ENCODE measurements around the gene FAIM2.

- TF ChIP-seq CTCF (tag by site-specific recombination; IDR thresholded peaks at IDR 0.05) (no peak), PRDM10 (tag by site-specific recombination; IDR thresholded peaks at IDR 0.05) (peak; percentile 39; the same call in 1 of the 2 replicates), ZNF580 (tag by site-specific recombination; IDR thresholded peaks at IDR 0.05) (no peak), ZFP3 (tag by site-specific recombination; IDR thresholded peaks at IDR 0.05; ENCODE audit: low read depth) (no peak), SALL2 (tag by site-specific recombination; IDR thresholded peaks at IDR 0.05; ENCODE audit: borderline replicate concordance) (no peak), ZSCAN18 (tag by site-specific recombination; IDR thresholded peaks at IDR 0.05) (no peak), IKZF3 (tag by site-specific recombination; IDR thresholded peaks at IDR 0.05) (no peak), ZNF548 (tag by site-specific recombination; IDR thresholded peaks at IDR 0.05) (no peak), SP3 (tag by site-specific recombination; IDR thresholded peaks at IDR 0.05) (no peak)
Measured at GRCh38 chr12:49890096-49890461, 13.6 kb downstream of the FAIM2 start.

Measured in HEK293 (cell line).